ENCODE results near the gene ATP8B3. TPM values are rescaled to one million over a fixed set of nuclear protein-coding genes. Genes with fewer than 3 reads are reported as not detected.

ATP8B3 gene
- polyA plus RNA-seq, 2 of the 4 experiments (the other 2 are of a cell fraction) = 2.7 to 3.9 TPM

DNA sequence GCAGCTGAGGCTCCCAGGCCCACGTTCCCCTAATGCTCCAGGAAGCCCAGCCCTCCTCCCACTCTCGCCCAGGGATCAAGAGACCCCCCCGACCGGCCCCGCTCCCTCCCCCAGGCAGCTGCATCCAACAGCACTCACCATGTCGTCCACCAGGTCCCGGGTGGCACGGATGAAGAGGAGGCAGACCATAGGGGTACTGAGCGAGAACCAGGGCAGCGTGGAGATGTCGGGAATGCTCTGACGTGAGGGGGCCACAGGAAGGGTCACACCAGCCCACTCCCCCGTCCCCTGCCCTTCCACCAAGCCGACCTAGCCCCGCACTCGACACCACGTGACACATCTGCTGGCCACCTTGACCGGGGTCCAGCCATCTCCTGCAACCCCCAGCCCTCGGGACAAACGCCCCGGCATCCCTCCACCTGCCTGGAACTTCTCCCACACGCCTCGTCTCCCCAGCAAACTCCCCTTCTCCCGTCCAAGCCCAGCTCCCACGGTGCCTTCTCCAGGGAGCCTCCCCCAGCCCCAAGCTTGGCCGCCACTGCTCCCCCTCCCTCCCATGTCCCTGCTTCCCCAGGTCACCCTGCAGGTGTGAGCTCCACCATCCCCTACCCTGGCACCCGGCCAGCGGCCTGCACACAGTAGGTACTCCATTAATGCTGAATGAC, 4.9 kb downstream of the ATP8B3 start (continued):
- TF ChIP-seq CHD4 (IDR thresholded peaks at IDR 0.05; ENCODE audit: borderline replicate concordance) = no peak

DNA sequence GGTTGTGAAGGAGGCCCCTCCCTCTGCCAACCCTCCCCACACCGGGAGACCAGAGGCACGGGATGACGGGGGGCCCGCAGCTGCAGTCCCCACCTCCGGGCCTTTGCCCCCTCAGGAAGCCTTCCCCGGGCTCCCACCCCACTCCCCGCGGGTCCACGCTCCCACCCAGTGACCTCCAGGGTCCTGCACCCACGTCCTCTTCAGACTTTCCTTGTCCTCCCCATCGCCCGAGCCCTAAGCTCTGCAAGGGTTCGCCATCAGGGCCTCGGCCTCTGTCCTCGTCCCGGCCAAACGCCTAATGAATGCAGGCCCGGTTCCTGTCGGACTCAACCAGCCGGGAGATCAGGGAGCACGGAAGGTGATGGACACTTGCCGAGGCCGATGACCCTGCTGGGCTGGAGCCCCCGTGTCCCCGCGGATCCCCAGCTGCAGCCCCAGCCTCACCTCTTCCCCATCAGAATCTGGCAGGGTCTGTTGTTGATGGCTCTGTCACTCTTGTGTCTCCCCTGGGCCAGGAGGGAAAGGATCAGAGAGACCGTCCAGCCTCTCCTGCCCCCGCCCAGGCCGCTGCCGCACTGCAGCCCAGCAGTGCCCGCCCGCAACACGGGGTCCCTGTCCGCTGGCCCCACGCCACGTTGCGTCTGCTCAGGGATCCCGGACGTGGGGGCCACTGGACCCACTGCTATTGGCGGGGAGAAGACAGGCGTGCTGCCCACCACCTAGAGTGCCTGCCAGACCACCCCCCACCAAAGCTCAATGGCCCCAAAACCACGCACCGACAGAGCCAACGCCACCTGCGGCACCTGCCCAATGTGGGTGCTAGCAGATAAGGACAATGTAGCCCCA, 5.7 kb downstream of the ATP8B3 start:
- ATAC-seq = no peak
- Histone ChIP-seq H3K4me3 (no peak overlapping the region), H3K4me1 (peaks cover 6% of the 10 kb centered on the region), H3K27ac (no peak overlapping the region), H3K9me3 (no peaks in the 10 kb centered on the region), H3K4me2 (no peak overlapping the region)
- ChIA-PET POLR2A (no interaction called here), CTCF (interaction anchor here (0.9 to 3.0 kb wide), 7 partner anchors 11 to 260 kb away, joined by 3 to 17 read pairs (median 6); no protein-coding TSS in a partner anchor)
- no peak for FAIRE-seq
- TF ChIP-seq, protein P1, sequence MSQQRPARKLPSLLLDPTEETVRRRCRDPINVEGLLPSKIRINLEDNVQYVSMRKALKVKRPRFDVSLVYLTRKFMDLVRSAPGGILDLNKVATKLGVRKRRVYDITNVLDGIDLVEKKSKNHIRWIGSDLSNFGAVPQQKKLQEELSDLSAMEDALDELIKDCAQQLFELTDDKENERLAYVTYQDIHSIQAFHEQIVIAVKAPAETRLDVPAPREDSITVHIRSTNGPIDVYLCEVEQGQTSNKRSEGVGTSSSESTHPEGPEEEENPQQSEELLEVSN (IDR thresholded peaks at IDR 0.05; ENCODE audit: borderline replicate concordance, low read depth) = no peak
- no peak for TF ChIP-seq RFX5 (IDR thresholded peaks at IDR 0.05)
- no peak for DNase-seq (ENCODE audit: low read depth in 1 of 2, low spot score in 1 of 2)
- WGBS (ENCODE audit: missing lambda C conversion rate) = 97% methylated on average over 22 of the region's 45 CpGs

DNA sequence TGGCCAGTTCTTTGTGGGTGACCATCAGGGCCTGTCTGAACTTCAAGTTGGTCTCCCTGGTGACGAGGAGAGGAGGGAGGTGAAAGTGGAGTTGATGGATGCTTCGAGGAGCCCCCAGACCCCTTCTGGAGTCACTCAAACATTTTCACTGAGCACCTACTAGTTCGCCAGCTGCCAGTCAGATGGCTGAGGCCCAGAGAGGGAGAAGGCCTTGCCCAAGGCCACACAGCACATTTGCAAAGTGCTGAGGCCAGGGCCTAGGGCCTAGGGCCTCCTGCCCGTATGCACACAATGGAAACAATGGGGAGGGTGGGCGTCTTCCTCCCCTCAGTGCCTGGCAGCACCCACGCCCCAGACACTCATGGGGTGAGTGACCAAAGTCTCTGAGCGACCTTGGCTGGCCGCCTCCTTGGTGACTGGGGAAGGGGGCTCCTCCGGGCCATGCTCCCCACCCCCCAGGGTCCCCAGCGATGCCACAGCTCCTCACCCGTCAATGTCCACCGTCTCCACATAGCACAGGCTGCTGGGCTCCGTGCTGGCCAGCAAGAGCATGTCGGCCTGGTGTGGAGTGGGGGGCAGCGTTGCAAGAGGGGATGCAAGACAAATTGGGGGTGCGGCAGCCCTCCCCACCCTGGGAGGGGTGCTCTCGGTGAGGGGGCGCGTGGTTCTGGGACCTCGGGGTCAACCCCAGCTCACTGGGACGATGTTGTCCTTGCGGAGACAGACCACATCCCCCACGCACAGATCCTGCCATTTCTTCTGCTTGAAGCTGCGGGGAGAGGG, 6.5 kb downstream of the ATP8B3 start:
- Histone ChIP-seq H3K27ac (no peak overlapping the region), H3K4me2 (no peak overlapping the region), H3K4me1 (no peaks in the 10 kb centered on the region), H3K4me3 (no peak overlapping the region), H3K9me3 (no peaks in the 10 kb centered on the region)
- TF ChIP-seq BHLHE40 (IDR thresholded peaks at IDR 0.05; ENCODE audit: low read depth, low read length) = no peak
- TF ChIP-seq CBX2 (IDR thresholded peaks at IDR 0.05; ENCODE audit: borderline replicate concordance, low read depth) = no peak
- TF ChIP-seq TFCP2L1 (CRISPR knock-in tag; IDR thresholded peaks at IDR 0.05) = no peak
- TF ChIP-seq ESRRA (IDR thresholded peaks at IDR 0.05; ENCODE audit: borderline replicate concordance, low read length) = no peak
- no peak for TF ChIP-seq MYC (IDR thresholded peaks at IDR 0.05; ENCODE audit: borderline replicate concordance, low read length)
- TF ChIP-seq, protein P2, sequence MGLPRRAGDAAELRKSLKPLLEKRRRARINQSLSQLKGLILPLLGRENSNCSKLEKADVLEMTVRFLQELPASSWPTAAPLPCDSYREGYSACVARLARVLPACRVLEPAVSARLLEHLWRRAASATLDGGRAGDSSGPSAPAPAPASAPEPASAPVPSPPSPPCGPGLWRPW (IDR thresholded peaks at IDR 0.05) = no peak
- TF ChIP-seq POLR2AphosphoS2 (conservative IDR thresholded peaks at IDR 0.05; ENCODE audit: low read length) = no peak
- ChIA-PET CTCF (interaction anchor here (1.5 to 3.0 kb wide), 5 partner anchors 10 to 259 kb away, joined by 4 to 17 read pairs (median 6); no protein-coding TSS in a partner anchor), POLR2A (no interaction called here)
- FAIRE-seq (no peak), DNase-seq (ENCODE audit: low read depth in 1 of 2, low spot score in 1 of 2) (no peak), ATAC-seq (no peak)
- 82% methylated on average over 3 of the region's 24 CpGs for WGBS (ENCODE audit: missing lambda C conversion rate)

DNA sequence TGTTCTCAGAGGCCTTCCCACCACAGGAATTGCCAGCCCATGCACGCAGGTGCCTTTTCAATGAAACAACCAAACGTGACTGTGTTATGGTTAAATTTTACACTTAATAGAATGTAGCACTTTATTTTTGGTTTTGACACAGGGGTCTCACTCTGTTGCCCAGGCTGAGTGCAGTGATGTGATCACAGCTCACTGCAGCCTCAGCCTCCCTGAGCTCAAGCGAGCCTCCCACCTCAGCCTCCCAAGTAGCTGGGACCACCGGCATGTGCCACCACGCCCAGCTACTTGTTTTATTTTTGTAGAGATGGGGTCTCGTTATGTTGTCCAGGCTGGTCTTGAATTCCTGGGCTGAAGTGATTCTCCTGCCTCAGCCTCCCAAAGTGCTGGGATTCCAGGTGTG, 7.2 kb downstream of the ATP8B3 start:
- no peak for ATAC-seq

DNA sequence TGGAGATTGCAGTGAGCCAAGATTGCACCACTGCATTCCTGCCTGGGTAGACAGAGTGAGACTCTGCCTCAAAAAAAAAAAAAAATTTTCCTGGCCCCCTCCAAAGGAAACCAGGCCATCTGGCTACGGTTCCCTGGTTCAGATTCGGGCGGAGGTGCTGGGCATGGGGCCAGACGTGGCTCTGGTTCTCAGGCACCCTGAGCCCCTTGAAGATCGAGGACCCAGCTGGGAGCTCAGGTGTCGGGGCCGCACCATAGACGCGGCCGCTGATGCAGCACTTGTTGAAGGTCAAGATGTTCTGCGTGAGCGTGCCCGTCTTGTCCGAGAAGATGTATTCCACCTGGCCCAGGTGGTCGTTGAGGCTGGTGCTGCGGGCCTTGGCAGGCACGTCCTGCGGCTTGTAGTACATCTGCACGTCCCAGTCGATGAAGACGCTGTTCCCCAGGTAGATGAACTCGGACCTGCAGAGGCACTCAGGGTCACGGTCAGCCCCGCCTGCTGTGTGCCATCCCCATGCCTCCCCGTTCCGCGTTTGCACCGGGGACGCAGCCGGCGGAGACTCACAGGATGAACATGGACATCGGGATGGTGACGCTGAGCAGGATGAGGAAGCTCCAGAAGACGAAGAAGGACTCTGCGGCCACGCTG, 12.3 kb downstream of the ATP8B3 start:
- no peaks in the 10 kb centered on the region for H3K4me1 ChIP-seq
- DNase-seq (ENCODE audit: low read depth in 1 of 2, low spot score in 1 of 2) = no peak
- H3K4me2 ChIP-seq = no peak overlapping the region
- no peak overlapping the region for H3K4me3 ChIP-seq
- no peak for FAIRE-seq
- ChIA-PET POLR2A (no interaction called here), CTCF (interaction anchor here (0.6 to 10.6 kb wide), 5 partner anchors 16 to 295 kb away, joined by 3 to 146 read pairs (median 4); no protein-coding TSS in a partner anchor)
- ATAC-seq = no peak
- H3K9me3 ChIP-seq = no peaks in the 10 kb centered on the region
- 91% methylated on average over 36 of the region's 36 CpGs for WGBS (ENCODE audit: missing lambda C conversion rate)
- TF ChIP-seq JUN (IDR thresholded peaks at IDR 0.05) (no peak), POLR2AphosphoS2 (conservative IDR thresholded peaks at IDR 0.05; ENCODE audit: low read length) (no peak), BHLHE40 (IDR thresholded peaks at IDR 0.05; ENCODE audit: low read depth, low read length) (no peak), MAZ (IDR thresholded peaks at IDR 0.05; ENCODE audit: borderline replicate concordance, low read depth, low read length) (no peak), RFX5 (IDR thresholded peaks at IDR 0.05) (no peak), ZFP36 (IDR thresholded peaks at IDR 0.05; ENCODE audit: borderline replicate concordance, partially characterized antibody) (no peak), MYC (IDR thresholded peaks at IDR 0.05; ENCODE audit: borderline replicate concordance, low read length) (no peak), NFE2L2 (conservative IDR thresholded peaks at IDR 0.05; ENCODE audit: low read length) (no peak)
- TF ChIP-seq, protein P3, sequence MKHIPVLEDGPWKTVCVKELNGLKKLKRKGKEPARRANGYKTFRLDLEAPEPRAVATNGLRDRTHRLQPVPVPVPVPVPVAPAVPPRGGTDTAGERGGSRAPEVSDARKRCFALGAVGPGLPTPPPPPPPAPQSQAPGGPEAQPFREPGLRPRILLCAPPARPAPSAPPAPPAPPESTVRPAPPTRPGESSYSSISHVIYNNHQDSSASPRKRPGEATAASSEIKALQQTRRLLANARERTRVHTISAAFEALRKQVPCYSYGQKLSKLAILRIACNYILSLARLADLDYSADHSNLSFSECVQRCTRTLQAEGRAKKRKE (CRISPR knock-in tag; IDR thresholded peaks at IDR 0.05; ENCODE audit: low read depth) = no peak
- no peak overlapping the region for H3K27ac ChIP-seq

More for the DNA sequence above, 7.2 kb downstream of the ATP8B3 start:
- WGBS (ENCODE audit: missing lambda C conversion rate) = 89% methylated on average over 6 of the region's 6 CpGs
- FAIRE-seq = no peak
- TF ChIP-seq ZNF302 (CRISPR knock-in tag; IDR thresholded peaks at IDR 0.05) = no peak
- Histone ChIP-seq H3K4me2 (no peak overlapping the region), H3K4me3 (no peak overlapping the region), H3K4me1 (no peaks in the 10 kb centered on the region), H3K27ac (no peak overlapping the region), H3K9me3 (no peaks in the 10 kb centered on the region)
- DNase-seq (ENCODE audit: low read depth in 1 of 2, low spot score in 1 of 2) = no peak
- POLR2A ChIA-PET = no interaction called here
- CTCF ChIA-PET = interaction anchor here (2.3 to 3.0 kb wide), 2 partner anchors 9 to 21 kb away, joined by 6 to 17 read pairs; no protein-coding TSS in a partner anchor
